Mucosa of descending colon (tissue), 3 donors: ENCODE measurements around the gene PAK6. TPM values are rescaled to one million over a fixed set of nuclear protein-coding genes. Genes with fewer than 3 reads are reported as not detected.

Experiments
- ATAC-seq: fragments of 200-7000 bp; cut with Tn5 transposase; one replicate; pipeline ENCODE4 v1.9.1; 2020; ENCODE audit warnings: mild to moderate bottlenecking, moderate library complexity
- DNase-seq, 3 donors: peaks; one replicate each; pipeline ENCODE4 v3.0.0-alpha.2; 2020
- H3K36me3 ChIP-seq: fragments of 200-600 bp; one replicate; pipeline ENCODE4 v1.8.0; 2021; ENCODE audit warnings: low read depth, mild to moderate bottlenecking
- H3K4me1 ChIP-seq: fragments of 200-600 bp; one replicate; pipeline ENCODE4 v1.8.0; 2021; ENCODE audit warnings: low read depth, mild to moderate bottlenecking
- H3K4me3 ChIP-seq: fragments of 200-600 bp; one replicate; pipeline ENCODE4 v1.8.0; 2021; ENCODE audit warnings: mild to moderate bottlenecking
- H3K9me3 ChIP-seq: fragments of 200-600 bp; one replicate; pipeline ENCODE4 v1.8.0; 2021; ENCODE audit warnings: mild to moderate bottlenecking
- CTCF ChIP-seq: fragments of 200-600 bp; IDR thresholded peaks from one replicate; pipeline ENCODE4 v1.8.0; 2022; ENCODE audit warnings: antibody characterized with exemption, mild to moderate bottlenecking
- intact Hi-C, 2 donors: fragments of 100-400 bp; cut with DNase I in 1 of 2; cut with micrococcal nuclease in 1 of 2; formaldehyde crosslinking; loops; one replicate each; pipeline versions ENCODE4 v1.11.0 to v1.11.1; 2022; cut with DNase I, micrococcal nuclease
- total RNA-seq, 3 donors: library from RNA; stranded (reverse); fragmentation: NEBNext Ultra II Directional in 2 of 3; extraction: Animal tissue kit (Norgen Biotek cat#: 25700) in 2 of 3; gene quantifications; one replicate each; pipeline versions ENCODE4 v1.2.1 to v1.2.4, GENCODE V29; 2021 to 2023
- donor health status: DM: no; HTN: no; CAD: no; lungs with moderate emphysema.
- donor health status: DM: no; HTN: no; CAD: no.
- donor health status: DM: no; HTN: yes; CAD: no.

PAK6 gene
- total RNA-seq, 3 donors from 2014 or later = 0.98 to 3.1 (median 2.7) TPM

GRCh38 chr15:40259021-40259420 lies 20.2 kb downstream of the PAK6 start:
- intact Hi-C loops = no loop called here
- no peak for TF ChIP-seq CTCF
- Histone ChIP-seq H3K4me3 (no peak overlapping the region), H3K4me1 (peaks cover 10% of the 10 kb centered on the region), H3K9me3 (no peaks in the 10 kb centered on the region), H3K36me3 (no peaks in the 10 kb centered on the region)
- ATAC-seq (no peak), DNase-seq (no peak)

GRCh38 chr15:40263024-40263754 lies 24.3 kb downstream of the PAK6 start:
- DNase-seq (peak in 1 of 3 donors; percentile 58), ATAC-seq (peak; percentile 76)
- H3K4me1 ChIP-seq = peaks cover 10% of the 10 kb centered on the region
- intact Hi-C loops = no loop called here
- TF ChIP-seq CTCF = no peak
- H3K36me3 ChIP-seq = no peaks in the 10 kb centered on the region
- H3K4me3 ChIP-seq = no peak overlapping the region
- H3K9me3 ChIP-seq = no peaks in the 10 kb centered on the region

- Histone ChIP-seq H3K4me1 (peaks cover 10% of the 10 kb centered on the region), H3K4me3 (no peak overlapping the region), H3K9me3 (no peaks in the 10 kb centered on the region), H3K36me3 (no peaks in the 10 kb centered on the region)
- no peak for TF ChIP-seq CTCF
- ATAC-seq (no peak), DNase-seq (no peak)
- intact Hi-C loops = no loop called here
These were observed 25.7 kb downstream of the PAK6 start for GRCh38 chr15:40264321-40265153.

GRCh38 chr15:40265355-40265754 lies 26.5 kb downstream of the PAK6 start:
- Histone ChIP-seq H3K4me3 (no peak overlapping the region), H3K9me3 (no peaks in the 10 kb centered on the region), H3K36me3 (no peaks in the 10 kb centered on the region), H3K4me1 (peaks cover 10% of the 10 kb centered on the region)
- intact Hi-C loops = no loop called here
- DNase-seq (no peak), ATAC-seq (peak; percentile 15)
- TF ChIP-seq CTCF = no peak

- DNase-seq (no peak), ATAC-seq (no peak)
- H3K9me3 ChIP-seq = no peaks in the 10 kb centered on the region
- no peak for TF ChIP-seq CTCF
- no peak overlapping the region for H3K4me3 ChIP-seq
- no peaks in the 10 kb centered on the region for H3K36me3 ChIP-seq
- intact Hi-C loops = no loop called here
- H3K4me1 ChIP-seq = peaks cover 10% of the 10 kb centered on the region
These were observed 27.0 kb downstream of the PAK6 start for GRCh38 chr15:40265875-40266274.
